ENCODE data around the gene TCF7.
"Not testable (repeated sequence)": the region's sequence is repeated elsewhere in the genome, so short reads cannot be mapped to it uniquely, and the experiment has no call there.

TCF7 gene

DNA sequence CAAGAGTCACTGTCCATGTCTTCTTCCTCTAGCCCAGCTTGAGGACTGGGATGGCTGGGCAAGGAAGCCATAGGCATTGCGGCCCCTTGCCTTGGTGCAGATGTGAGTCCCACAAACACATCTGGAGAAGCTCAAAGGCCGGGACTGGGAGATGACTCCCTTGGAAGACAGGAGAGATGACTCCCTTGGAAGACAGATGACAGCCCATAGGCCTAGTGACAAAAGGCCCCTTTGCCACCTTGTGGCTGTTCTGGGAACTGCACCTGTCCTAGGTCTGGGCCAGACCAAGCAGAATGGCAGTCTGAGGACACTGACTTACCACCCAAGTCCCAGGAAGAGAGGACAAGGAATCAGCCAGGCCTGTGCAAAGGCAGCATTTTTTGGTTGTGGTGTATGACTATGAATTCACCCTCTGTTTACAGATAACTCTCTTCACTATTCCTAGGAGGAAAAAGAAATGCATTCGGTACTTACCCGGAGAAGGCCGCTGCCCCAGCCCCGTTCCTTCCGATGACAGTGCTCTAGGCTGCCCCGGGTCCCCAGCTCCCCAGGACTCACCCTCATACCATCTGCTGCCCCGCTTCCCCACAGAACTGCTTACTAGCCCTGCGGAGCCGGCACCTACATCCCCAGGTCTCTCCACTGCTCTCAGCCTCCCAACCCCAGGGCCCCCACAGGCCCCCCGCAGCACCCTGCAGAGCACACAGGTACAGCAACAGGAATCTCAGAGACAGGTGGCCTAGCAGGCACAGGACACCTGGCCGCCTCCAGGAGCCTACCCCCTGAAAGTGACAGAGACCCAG lies 31.5 kb downstream of the TCF7 start:
- no peak overlapping the region for H3K4me3 ChIP-seq (replicated peaks; ENCODE audit: low read depth, low read length)
- TF ChIP-seq, protein P1, sequence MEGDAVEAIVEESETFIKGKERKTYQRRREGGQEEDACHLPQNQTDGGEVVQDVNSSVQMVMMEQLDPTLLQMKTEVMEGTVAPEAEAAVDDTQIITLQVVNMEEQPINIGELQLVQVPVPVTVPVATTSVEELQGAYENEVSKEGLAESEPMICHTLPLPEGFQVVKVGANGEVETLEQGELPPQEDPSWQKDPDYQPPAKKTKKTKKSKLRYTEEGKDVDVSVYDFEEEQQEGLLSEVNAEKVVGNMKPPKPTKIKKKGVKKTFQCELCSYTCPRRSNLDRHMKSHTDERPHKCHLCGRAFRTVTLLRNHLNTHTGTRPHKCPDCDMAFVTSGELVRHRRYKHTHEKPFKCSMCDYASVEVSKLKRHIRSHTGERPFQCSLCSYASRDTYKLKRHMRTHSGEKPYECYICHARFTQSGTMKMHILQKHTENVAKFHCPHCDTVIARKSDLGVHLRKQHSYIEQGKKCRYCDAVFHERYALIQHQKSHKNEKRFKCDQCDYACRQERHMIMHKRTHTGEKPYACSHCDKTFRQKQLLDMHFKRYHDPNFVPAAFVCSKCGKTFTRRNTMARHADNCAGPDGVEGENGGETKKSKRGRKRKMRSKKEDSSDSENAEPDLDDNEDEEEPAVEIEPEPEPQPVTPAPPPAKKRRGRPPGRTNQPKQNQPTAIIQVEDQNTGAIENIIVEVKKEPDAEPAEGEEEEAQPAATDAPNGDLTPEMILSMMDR (IDR thresholded peaks at IDR 0.05; ENCODE audit: low read depth, low read length, missing control alignments): peak; percentile 90
- DNase-seq (ENCODE audit: extremely low read depth, low read depth): peak; percentile 66

DNA sequence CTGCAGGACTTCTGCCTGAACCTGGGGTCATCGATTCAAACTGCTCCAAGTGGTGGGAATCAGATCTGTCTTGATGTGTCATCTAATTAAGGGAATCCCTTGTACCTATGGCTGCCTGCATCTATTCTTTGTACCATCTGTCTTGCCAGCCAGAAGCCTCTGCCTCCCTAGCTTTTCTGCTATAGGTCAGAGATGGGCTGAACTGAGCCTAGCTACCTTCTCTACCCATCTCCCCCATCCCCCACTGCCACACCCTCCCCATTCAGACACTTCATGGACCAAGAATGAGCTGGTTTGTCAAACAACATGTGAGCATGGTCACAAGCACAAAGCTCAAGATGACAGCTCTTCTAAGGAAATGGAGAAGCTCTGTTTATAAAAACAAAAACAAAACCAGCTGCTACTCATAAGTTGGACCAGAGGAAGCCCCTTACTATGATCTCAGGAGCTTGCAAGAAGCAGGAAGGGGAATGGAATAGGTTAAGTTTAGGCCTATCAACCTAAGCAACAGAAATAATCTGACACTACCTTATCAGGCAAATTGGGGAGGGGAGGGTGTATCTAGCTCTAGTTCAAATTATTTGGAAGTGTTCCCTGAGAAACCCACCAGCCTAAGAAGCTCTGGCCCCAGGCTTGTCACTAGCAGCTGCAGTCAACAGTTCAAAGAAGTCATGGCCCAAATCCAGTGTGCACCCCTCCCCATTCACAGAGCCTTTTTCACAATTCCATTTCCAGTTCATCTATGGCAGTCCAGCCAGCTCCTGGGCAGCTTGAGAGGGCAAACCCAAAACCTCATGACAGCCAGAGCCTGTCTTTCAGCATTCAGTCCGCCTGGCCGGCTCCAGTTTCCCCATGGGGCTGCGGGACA lies 32.4 kb downstream of the TCF7 start:
- TF ChIP-seq, protein P1 (IDR thresholded peaks at IDR 0.05; ENCODE audit: low read depth, low read length, missing control alignments): no peak
- DNase-seq (ENCODE audit: extremely low read depth, low read depth): no peak
- H3K4me3 ChIP-seq (replicated peaks; ENCODE audit: low read depth, low read length): no peak overlapping the region

GRCh38 chr5:134148316-134148715 lies 33.8 kb downstream of the TCF7 start:
- H3K4me3 ChIP-seq (replicated peaks; ENCODE audit: low read depth, low read length): no peak overlapping the region
- TF ChIP-seq, protein P1 (IDR thresholded peaks at IDR 0.05; ENCODE audit: low read depth, low read length, missing control alignments): no peak
- no peak for DNase-seq (ENCODE audit: extremely low read depth, low read depth)

DNA sequence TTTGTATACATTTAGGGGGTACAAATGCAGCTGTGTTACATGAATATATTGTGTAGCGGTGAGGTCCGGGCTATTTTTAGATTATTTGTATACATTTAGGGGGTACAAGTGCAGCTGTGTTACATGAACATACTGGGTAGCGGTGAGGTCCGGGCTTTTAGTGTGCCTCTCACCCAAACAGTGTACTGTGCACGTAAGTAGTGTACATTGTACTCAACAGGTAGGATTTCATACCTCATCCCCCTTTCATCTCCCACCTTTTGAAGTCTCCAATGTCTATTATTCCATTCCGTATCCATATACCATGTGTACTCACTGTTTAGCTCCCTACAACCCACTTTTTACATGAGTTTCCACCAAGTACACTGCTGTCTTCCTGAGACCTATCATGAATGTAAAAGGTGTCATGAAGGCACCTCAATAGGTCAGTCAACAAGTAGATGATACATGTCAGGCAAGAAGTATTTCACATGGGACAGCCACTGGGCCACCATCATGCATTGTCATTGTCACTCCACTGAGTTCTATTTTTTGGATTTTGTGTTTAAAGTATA lies 34.6 kb downstream of the TCF7 start:
- TF ChIP-seq, protein P1 (IDR thresholded peaks at IDR 0.05; ENCODE audit: low read depth, low read length, missing control alignments): no peak
- H3K4me3 ChIP-seq (replicated peaks; ENCODE audit: low read depth, low read length): no peak overlapping the region
- DNase-seq (ENCODE audit: extremely low read depth, low read depth): no peak

DNA sequence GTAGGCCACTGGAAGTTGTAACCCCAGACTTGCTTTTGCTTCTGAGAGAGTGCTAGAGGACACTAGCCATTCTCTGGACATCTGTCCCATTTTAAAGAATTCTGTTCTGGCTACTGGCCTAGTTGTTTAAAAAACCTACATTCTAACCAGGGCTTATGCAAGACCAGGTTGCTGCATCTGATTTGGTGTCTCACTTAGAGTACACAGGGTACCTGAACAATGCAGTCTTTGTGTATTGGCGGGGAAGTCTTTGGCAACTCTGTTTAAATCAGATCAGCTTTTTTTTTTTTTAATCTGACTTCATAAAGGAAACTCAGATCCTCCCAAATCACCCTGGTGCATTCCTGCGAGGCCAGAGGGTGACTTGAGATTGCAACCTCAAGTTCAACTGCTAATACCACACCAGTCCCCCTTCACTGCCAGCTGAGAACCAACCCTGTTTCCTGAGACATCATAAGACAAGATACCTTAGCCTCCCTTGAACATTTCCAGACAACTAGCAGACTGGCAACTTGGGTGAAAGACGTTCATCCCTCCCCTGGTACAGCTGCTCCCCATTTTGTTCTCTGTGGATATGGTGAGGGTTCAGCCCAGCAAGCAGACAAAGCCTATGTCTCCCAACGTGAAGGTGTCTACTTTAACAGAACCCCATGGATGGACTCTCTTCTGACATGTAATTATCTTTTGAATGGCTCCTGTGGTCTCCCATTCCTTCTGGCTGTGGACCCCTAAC lies 35.3 kb downstream of the TCF7 start:
- H3K4me3 ChIP-seq (replicated peaks; ENCODE audit: low read depth, low read length): no peak overlapping the region
- no peak for DNase-seq (ENCODE audit: extremely low read depth, low read depth)
- TF ChIP-seq, protein P1 (IDR thresholded peaks at IDR 0.05; ENCODE audit: low read depth, low read length, missing control alignments): no peak

GRCh38 chr5:134151723-134152122 lies 37.2 kb downstream of the TCF7 start:
- no peak overlapping the region for H3K4me3 ChIP-seq (replicated peaks; ENCODE audit: low read depth, low read length)
- TF ChIP-seq, protein P1 (IDR thresholded peaks at IDR 0.05; ENCODE audit: low read depth, low read length, missing control alignments): no peak
- DNase-seq (ENCODE audit: extremely low read depth, low read depth): no peak

DNA sequence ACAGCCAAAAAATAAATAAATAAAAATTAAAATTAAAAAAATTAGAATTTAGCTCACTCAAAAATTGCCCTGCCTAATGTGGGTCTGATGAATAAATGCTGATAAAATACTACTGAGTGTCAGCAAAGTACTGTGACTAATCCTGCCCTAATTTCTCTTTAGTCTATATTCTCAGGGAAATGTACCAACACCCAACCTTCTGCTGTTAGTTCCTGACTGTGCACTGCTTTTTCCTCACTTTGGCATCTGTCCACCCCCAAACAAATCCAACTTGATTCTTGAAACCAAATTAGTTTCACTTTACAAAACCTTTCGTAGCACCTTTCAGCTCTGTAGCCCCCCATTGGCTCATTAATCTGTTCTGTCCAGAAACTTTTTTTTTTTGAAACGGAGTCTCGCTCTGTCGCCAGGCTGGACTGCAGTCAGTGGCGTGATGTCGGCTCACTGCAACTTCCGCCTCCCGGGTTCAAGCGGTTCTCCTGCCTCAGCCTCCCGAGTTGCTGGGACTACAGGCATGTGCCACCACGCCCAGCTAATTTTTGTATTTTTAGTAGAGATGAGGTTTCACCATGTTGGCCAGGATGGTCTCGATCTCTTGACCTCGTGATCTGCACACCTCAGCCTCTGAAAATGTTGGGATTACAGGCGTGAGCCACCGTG lies 37.8 kb downstream of the TCF7 start:
- not testable (repeated sequence) for H3K4me3 ChIP-seq (replicated peaks; ENCODE audit: low read depth, low read length); DNase-seq (ENCODE audit: extremely low read depth, low read depth)
